H1 (cell line): Measurements from ENCODE around the gene KLF9. TPM values are rescaled to one million over a fixed set of nuclear protein-coding genes. Genes with fewer than 3 reads are reported as not detected.

ENCODE experiments used
- polyA plus RNA-seq, 7 experiments: library from polyadenylated mRNA; depleted of rRNA in 3 of 7; stranded (reverse) in 5 of 7; unstranded in 2 of 7; fragments of >200 nt in 5 of 7; fragments of 200-250 nt in 2 of 7; gene quantifications; 1 replicate in 5 of 7; 2 replicates in 1 of 7; 4 replicates in 1 of 7; pipeline versions ENCODE4 v1.2.1 to v1.2.3, GENCODE V29; 2011 to 2013; ENCODE audit warnings: missing spikeins in 2 of 7, mixed read lengths in 2 of 7
- total RNA-seq: library from RNA; stranded (reverse); fragmentation: NEBNext Ultra II Directional; extraction: Animal tissue kit (Norgen Biotek cat#: 25700); gene quantifications from 2 replicates; pipeline ENCODE4 v1.2.1, GENCODE V29; 2021
- TF ChIP-seq, protein P1 (sequence below), 3 experiments: IDR thresholded peaks; 1 replicate in 2 of 3; 2 replicates in 1 of 3; pipeline versions ENCODE4 v1.5.1 to v1.6.1; 2011; ENCODE audit warnings: low read length in 3 of 3, mild to moderate bottlenecking in 3 of 3, inconsistent platforms in 2 of 3, low read depth in 1 of 3, moderate library complexity in 1 of 3; ENCODE audit not compliant: insufficient read depth in 1 of 3; ENCODE audit errors: control extremely low read depth in 1 of 3

The KLF9 gene
- total and polyA plus RNA-seq, 2 of the 8 experiments (the other 6 are each of a cell fraction or from before 2014, with no cell fraction given): 0.47 to 0.82 TPM

DNA sequence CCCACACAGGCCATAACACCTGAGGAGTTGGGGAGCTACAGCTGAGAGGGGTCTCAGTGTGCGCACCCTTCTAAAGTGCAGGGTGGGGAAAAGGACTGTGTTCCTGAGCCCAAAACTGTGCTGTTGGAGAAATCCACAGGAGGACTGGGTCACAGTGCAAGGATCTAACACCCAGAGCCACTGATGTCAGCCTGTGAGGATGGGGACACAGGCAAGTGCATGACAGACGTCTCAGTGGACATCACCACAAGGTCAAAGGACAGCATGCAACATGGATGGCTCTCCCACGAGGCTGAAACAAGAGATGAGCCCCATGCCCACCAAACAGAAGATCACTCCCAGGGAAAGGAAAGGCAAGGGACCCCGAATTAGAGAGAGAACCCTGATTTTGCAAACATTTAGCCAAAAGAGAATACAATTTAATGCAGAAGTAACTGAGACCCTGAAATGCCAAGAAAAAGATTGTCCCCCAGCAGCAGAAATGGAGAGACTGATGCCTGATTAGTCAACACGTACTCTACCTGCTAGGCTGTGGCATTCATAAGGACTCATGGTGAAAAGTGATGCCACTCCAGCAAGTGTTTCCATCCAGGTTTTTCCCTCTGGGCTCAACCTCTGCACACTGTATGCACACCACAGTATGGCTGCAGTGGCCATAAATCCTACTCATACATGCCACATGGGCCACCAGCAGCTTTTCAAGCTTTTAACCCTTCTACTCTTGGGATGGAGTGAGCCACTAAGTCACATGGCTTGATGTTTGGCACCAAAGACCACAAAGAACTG is 14.2 kb downstream of the KLF9 start (continued):
- TF ChIP-seq, protein P1, sequence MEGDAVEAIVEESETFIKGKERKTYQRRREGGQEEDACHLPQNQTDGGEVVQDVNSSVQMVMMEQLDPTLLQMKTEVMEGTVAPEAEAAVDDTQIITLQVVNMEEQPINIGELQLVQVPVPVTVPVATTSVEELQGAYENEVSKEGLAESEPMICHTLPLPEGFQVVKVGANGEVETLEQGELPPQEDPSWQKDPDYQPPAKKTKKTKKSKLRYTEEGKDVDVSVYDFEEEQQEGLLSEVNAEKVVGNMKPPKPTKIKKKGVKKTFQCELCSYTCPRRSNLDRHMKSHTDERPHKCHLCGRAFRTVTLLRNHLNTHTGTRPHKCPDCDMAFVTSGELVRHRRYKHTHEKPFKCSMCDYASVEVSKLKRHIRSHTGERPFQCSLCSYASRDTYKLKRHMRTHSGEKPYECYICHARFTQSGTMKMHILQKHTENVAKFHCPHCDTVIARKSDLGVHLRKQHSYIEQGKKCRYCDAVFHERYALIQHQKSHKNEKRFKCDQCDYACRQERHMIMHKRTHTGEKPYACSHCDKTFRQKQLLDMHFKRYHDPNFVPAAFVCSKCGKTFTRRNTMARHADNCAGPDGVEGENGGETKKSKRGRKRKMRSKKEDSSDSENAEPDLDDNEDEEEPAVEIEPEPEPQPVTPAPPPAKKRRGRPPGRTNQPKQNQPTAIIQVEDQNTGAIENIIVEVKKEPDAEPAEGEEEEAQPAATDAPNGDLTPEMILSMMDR (IDR thresholded peaks at IDR 0.05; ENCODE audit: control extremely low read depth in 1 of 3, insufficient read depth in 1 of 3, low read depth in 1 of 3, low read length in 3 of 3): no peak
